Stomach smooth muscle (tissue), 2 donors: ENCODE measurements around the gene ADPRHL1.

Experiments
- H3K27ac ChIP-seq: one replicate; pipeline ENCODE4 v1.7.0; 2013; ENCODE audit warnings: mild to moderate bottlenecking, low read length, inconsistent platforms
- H3K27me3 ChIP-seq, 2 donors: one replicate each; pipeline ENCODE4 v1.7.0; 2013; ENCODE audit warnings: low read length in 2 of 2; ENCODE audit not compliant: insufficient read depth in 2 of 2, control insufficient read depth in 1 of 2
- H3K36me3 ChIP-seq, 2 donors: one replicate each; pipeline ENCODE4 v1.7.0; 2013; ENCODE audit warnings: low read length in 2 of 2; ENCODE audit not compliant: control insufficient read depth in 2 of 2, insufficient read depth in 2 of 2
- H3K4me1 ChIP-seq: one replicate; pipeline ENCODE4 v1.7.0; 2013; ENCODE audit warnings: low read length; ENCODE audit not compliant: control insufficient read depth, insufficient read depth
- H3K4me3 ChIP-seq, 2 donors: one replicate each; pipeline ENCODE4 v1.7.0; 2013; ENCODE audit warnings: low read length in 2 of 2
- H3K9ac ChIP-seq, 2 donors: one replicate each; pipeline ENCODE4 v1.7.0; 2013; ENCODE audit warnings: low read length in 2 of 2, mild to moderate bottlenecking in 1 of 2
- H3K9me3 ChIP-seq, 2 donors: one replicate each; pipeline ENCODE4 v1.7.0; 2013; ENCODE audit warnings: low read length in 2 of 2; ENCODE audit not compliant: control insufficient read depth in 2 of 2
- donor health status: healthy.
- donor health status: Pancreatic carcinoma.

ADPRHL1 gene

GRCh38 chr13:113432506-113433270 lies 20.6 kb downstream of the ADPRHL1 start:
- Histone ChIP-seq H3K27ac (no peak overlapping the region), H3K9me3 (no peaks in the 10 kb centered on the region), H3K4me3 (no peak overlapping the region), H3K9ac (no peak overlapping the region), H3K27me3 (no peaks in the 10 kb centered on the region), H3K4me1 (peaks cover 5% of the 10 kb centered on the region), H3K36me3 (peaks cover 0 to 2% of the 10 kb centered on the region in 2 donors)

GRCh38 chr13:113431171-113431570 lies 22.1 kb downstream of the ADPRHL1 start:
- H3K27ac ChIP-seq, result no peak overlapping the region
- no peak overlapping the region for H3K4me3 ChIP-seq
- no peaks in the 10 kb centered on the region for H3K27me3 ChIP-seq
- no peaks in the 10 kb centered on the region for H3K4me1 ChIP-seq
- no peak overlapping the region for H3K9ac ChIP-seq
- no peaks in the 10 kb centered on the region for H3K9me3 ChIP-seq
- H3K36me3 ChIP-seq, result peaks cover 0 to 2% of the 10 kb centered on the region in 2 donors

- no peak overlapping the region for H3K9ac ChIP-seq
- no peak overlapping the region for H3K4me3 ChIP-seq
- H3K4me1 ChIP-seq, result no peaks in the 10 kb centered on the region
- no peaks in the 10 kb centered on the region for H3K9me3 ChIP-seq
- peaks cover 0 to 2% of the 10 kb centered on the region in 2 donors for H3K36me3 ChIP-seq
- H3K27me3 ChIP-seq, result no peaks in the 10 kb centered on the region
- H3K27ac ChIP-seq, result no peak overlapping the region
Measured at GRCh38 chr13:113430378-113431110, 22.7 kb downstream of the ADPRHL1 start.

- Histone ChIP-seq H3K9ac (no peak overlapping the region), H3K4me3 (no peak overlapping the region), H3K4me1 (no peaks in the 10 kb centered on the region), H3K27me3 (no peaks in the 10 kb centered on the region), H3K36me3 (peaks cover 0 to 2% of the 10 kb centered on the region in 2 donors), H3K27ac (no peak overlapping the region), H3K9me3 (no peaks in the 10 kb centered on the region)
Measured at GRCh38 chr13:113429608-113429985, 23.7 kb downstream of the ADPRHL1 start.

GRCh38 chr13:113428871-113429607 lies 24.2 kb downstream of the ADPRHL1 start:
- Histone ChIP-seq H3K4me1 (no peaks in the 10 kb centered on the region), H3K9ac (no peak overlapping the region), H3K36me3 (peaks cover 0 to 2% of the 10 kb centered on the region in 2 donors), H3K9me3 (no peaks in the 10 kb centered on the region), H3K27me3 (no peaks in the 10 kb centered on the region), H3K4me3 (no peak overlapping the region), H3K27ac (no peak overlapping the region)

GRCh38 chr13:113428469-113428865 lies 24.8 kb downstream of the ADPRHL1 start:
- H3K4me3 ChIP-seq, result no peak overlapping the region
- H3K27ac ChIP-seq, result no peak overlapping the region
- no peak overlapping the region for H3K9ac ChIP-seq
- peaks cover 3% of the 10 kb centered on the region for H3K4me1 ChIP-seq
- H3K36me3 ChIP-seq, result peaks cover 0 to 3% of the 10 kb centered on the region in 2 donors
- no peaks in the 10 kb centered on the region for H3K27me3 ChIP-seq
- no peaks in the 10 kb centered on the region for H3K9me3 ChIP-seq

- H3K9ac ChIP-seq, result no peak overlapping the region
- no peak overlapping the region for H3K27ac ChIP-seq
- H3K9me3 ChIP-seq, result no peaks in the 10 kb centered on the region
- H3K4me3 ChIP-seq, result no peak overlapping the region
- no peaks in the 10 kb centered on the region for H3K27me3 ChIP-seq
- H3K36me3 ChIP-seq, result peaks cover 0 to 2% of the 10 kb centered on the region in 2 donors
- H3K4me1 ChIP-seq, result peaks cover 7% of the 10 kb centered on the region
Measured at GRCh38 chr13:113427562-113428468, 25.5 kb downstream of the ADPRHL1 start.

- peaks cover 0 to 2% of the 10 kb centered on the region in 2 donors for H3K36me3 ChIP-seq
- peaks cover 20% of the 10 kb centered on the region for H3K4me1 ChIP-seq
- no peaks in the 10 kb centered on the region for H3K9me3 ChIP-seq
- no peak overlapping the region for H3K9ac ChIP-seq
- no peaks in the 10 kb centered on the region for H3K27me3 ChIP-seq
- H3K27ac ChIP-seq, result no peak overlapping the region
- no peak overlapping the region for H3K4me3 ChIP-seq
Measured at GRCh38 chr13:113426591-113426986, 26.7 kb downstream of the ADPRHL1 start.

- no peak overlapping the region for H3K9ac ChIP-seq
- H3K9me3 ChIP-seq, result no peaks in the 10 kb centered on the region
- peaks cover 24% of the 10 kb centered on the region for H3K4me1 ChIP-seq
- no peak overlapping the region for H3K27ac ChIP-seq
- H3K27me3 ChIP-seq, result no peaks in the 10 kb centered on the region
- no peak overlapping the region for H3K4me3 ChIP-seq
- H3K36me3 ChIP-seq, result peaks cover 0 to 2% of the 10 kb centered on the region in 2 donors
Measured at GRCh38 chr13:113425941-113426590, 27.2 kb downstream of the ADPRHL1 start.
